CD4-positive, alpha-beta T cell treated with Interleukin-15 for 1 hour (primary cell): ENCODE measurements around the gene CDK14.

Experiments
- DNase-seq: peaks from one replicate; pipeline ENCODE4 v3.0.0-alpha.2; 2020

The CDK14 gene

GRCh38 chr7:91080351-91080750 is 484.2 kb downstream of the CDK14 start:
- no peak for DNase-seq

GRCh38 chr7:91082038-91082437 is 485.9 kb downstream of the CDK14 start:
- DNase-seq, result no peak

- DNase-seq, result no peak
Measured at GRCh38 chr7:91082852-91083495, 486.9 kb downstream of the CDK14 start.

GRCh38 chr7:91083855-91084644 is 487.9 kb downstream of the CDK14 start:
- DNase-seq, result no peak

GRCh38 chr7:91085175-91085574 is 489.1 kb downstream of the CDK14 start:
- peak; percentile 22 for DNase-seq

- no peak for DNase-seq
Measured at GRCh38 chr7:91086200-91086599, 490.1 kb downstream of the CDK14 start.

GRCh38 chr7:91088156-91088555 is 492.0 kb downstream of the CDK14 start:
- DNase-seq, result no peak

- no peak for DNase-seq
Measured at GRCh38 chr7:91088691-91089090, 492.6 kb downstream of the CDK14 start.

GRCh38 chr7:91089382-91089963 is 493.4 kb downstream of the CDK14 start:
- DNase-seq, result no peak

GRCh38 chr7:91090684-91091083 is 494.6 kb downstream of the CDK14 start:
- DNase-seq, result no peak

GRCh38 chr7:91091631-91092030 is 495.5 kb downstream of the CDK14 start:
- DNase-seq, result no peak

- no peak for DNase-seq
Measured at GRCh38 chr7:91093181-91093580, 497.1 kb downstream of the CDK14 start.

GRCh38 chr7:91098566-91098965 is 502.4 kb downstream of the CDK14 start:
- DNase-seq, result no peak

GRCh38 chr7:91103363-91103762 is 507.2 kb downstream of the CDK14 start:
- no peak for DNase-seq

- DNase-seq, result no peak
Measured at GRCh38 chr7:91107460-91107859, 511.3 kb downstream of the CDK14 start.

- no peak for DNase-seq
Measured at GRCh38 chr7:91109200-91109599, 513.1 kb downstream of the CDK14 start.

GRCh38 chr7:91112902-91113341 is 516.8 kb downstream of the CDK14 start:
- DNase-seq, result no peak

- DNase-seq, result no peak
Measured at GRCh38 chr7:91114232-91114631, 518.1 kb downstream of the CDK14 start.

GRCh38 chr7:91126762-91127161 is 530.6 kb downstream of the CDK14 start:
- DNase-seq, result no peak

GRCh38 chr7:91127325-91127724 is 531.2 kb downstream of the CDK14 start:
- DNase-seq, result no peak

GRCh38 chr7:91127959-91128358 is 531.8 kb downstream of the CDK14 start:
- no peak for DNase-seq

- no peak for DNase-seq
Measured at GRCh38 chr7:91128683-91129348, 532.7 kb downstream of the CDK14 start.

- no peak for DNase-seq
Measured at GRCh38 chr7:91135300-91135699, 539.2 kb downstream of the CDK14 start.
